Measurements from ENCODE around the gene FAM135A. TPM values are rescaled to one million over a fixed set of nuclear protein-coding genes. Genes with fewer than 3 reads are reported as not detected.
A peak's percentile ranks its signal among the peaks of the same experiment; 100 is the strongest.
"Not testable (repeated sequence)": the region's sequence is repeated elsewhere in the genome, so short reads cannot be mapped to it uniquely, and the experiment has no call there.

Gene FAM135A
- polyA plus RNA-seq, 2 of the 4 experiments (the other 2 are of a cell fraction): 11.3 to 33.6 TPM

- Histone ChIP-seq H3K4me2 (no peak overlapping the region), H3K9me3 (no peaks in the 10 kb centered on the region), H3K27ac (no peak overlapping the region), H3K4me1 (no peaks in the 10 kb centered on the region), H3K4me3 (no peak overlapping the region)
- FAIRE-seq (no peak), ATAC-seq (no peak), DNase-seq (ENCODE audit: low read depth in 1 of 2, low spot score in 1 of 2) (no peak)
- no peak for TF ChIP-seq SMC3 (IDR thresholded peaks at IDR 0.05)
- peak; percentile 53 for TF ChIP-seq MAFK (IDR thresholded peaks at IDR 0.05; ENCODE audit: partially characterized antibody)
- POLR2A ChIA-PET: no interaction called here
- CTCF ChIA-PET: no interaction called here
- WGBS (ENCODE audit: missing lambda C conversion rate): 97% methylated on average over 5 of the region's 5 CpGs
Observed at GRCh38 chr6:70436320-70436719, 23.0 kb downstream of the FAM135A start.

GRCh38 chr6:70445001-70445400, 31.7 kb downstream of the FAM135A start:
- no peaks in the 10 kb centered on the region for H3K4me1 ChIP-seq
- ATAC-seq (no peak), DNase-seq (ENCODE audit: low read depth in 1 of 2, low spot score in 1 of 2) (no peak), FAIRE-seq (no peak)
- no peaks in the 10 kb centered on the region for H3K9me3 ChIP-seq
- POLR2A ChIA-PET: no interaction called here
- TF ChIP-seq ZFP36 (IDR thresholded peaks at IDR 0.05; ENCODE audit: borderline replicate concordance, partially characterized antibody) (no peak), RCOR1 (IDR thresholded peaks at IDR 0.05; ENCODE audit: low read depth, low read length) (no peak), ELK1 (IDR thresholded peaks at IDR 0.05; ENCODE audit: low read depth, low read length) (no peak)
- CTCF ChIA-PET: no interaction called here
- WGBS (ENCODE audit: missing lambda C conversion rate): 83% methylated on average over 2 of the region's 2 CpGs
- no peak overlapping the region for H3K27ac ChIP-seq
- no peak overlapping the region for H3K4me3 ChIP-seq
- H3K4me2 ChIP-seq: no peak overlapping the region

GRCh38 chr6:70447343-70448070, 34.2 kb downstream of the FAM135A start:
- H3K9me3 ChIP-seq; POLR2A ChIA-PET; H3K27ac ChIP-seq; H3K4me1 ChIP-seq; FAIRE-seq; CTCF ChIA-PET; H3K4me2 ChIP-seq; DNase-seq (ENCODE audit: low read depth in 1 of 2, low spot score in 1 of 2); ATAC-seq; H3K4me3 ChIP-seq: not testable (repeated sequence)
- WGBS (ENCODE audit: missing lambda C conversion rate): 97% methylated on average over 13 of the region's 13 CpGs

GRCh38 chr6:70453899-70454298, 40.6 kb downstream of the FAM135A start:
- WGBS (ENCODE audit: missing lambda C conversion rate): 95% methylated on average over 2 of the region's 2 CpGs
- POLR2A ChIA-PET; H3K4me1 ChIP-seq; FAIRE-seq; H3K4me3 ChIP-seq; ATAC-seq; CTCF ChIA-PET; DNase-seq (ENCODE audit: low read depth in 1 of 2, low spot score in 1 of 2); H3K4me2 ChIP-seq; H3K27ac ChIP-seq; H3K9me3 ChIP-seq: not testable (repeated sequence)

- ATAC-seq: no peak
- no peak for DNase-seq (ENCODE audit: low read depth in 1 of 2, low spot score in 1 of 2)
- CTCF ChIA-PET: no interaction called here
Observed at GRCh38 chr6:70456735-70457134, 43.4 kb downstream of the FAM135A start.

GRCh38 chr6:70459235-70459634, 45.9 kb downstream of the FAM135A start:
- no peak overlapping the region for H3K4me3 ChIP-seq
- ChIA-PET POLR2A (no interaction called here), CTCF (no interaction called here)
- no peak for DNase-seq (ENCODE audit: low read depth in 1 of 2, low spot score in 1 of 2)
- H3K9me3 ChIP-seq: no peaks in the 10 kb centered on the region
- no peak overlapping the region for H3K27ac ChIP-seq
- H3K4me2 ChIP-seq: no peak overlapping the region
- ATAC-seq: no peak
- H3K4me1 ChIP-seq: no peaks in the 10 kb centered on the region
- WGBS (ENCODE audit: missing lambda C conversion rate): 87% methylated on average over 2 of the region's 2 CpGs
- TF ChIP-seq REST (IDR thresholded peaks at IDR 0.05) (no peak), MAZ (IDR thresholded peaks at IDR 0.05; ENCODE audit: borderline replicate concordance, low read depth, low read length) (no peak), RARB (CRISPR knock-in tag; IDR thresholded peaks at IDR 0.05) (no peak), ZSCAN20 (CRISPR knock-in tag; IDR thresholded peaks at IDR 0.05) (no peak), FOSB (CRISPR knock-in tag; IDR thresholded peaks at IDR 0.05) (no peak), KDM5A (IDR thresholded peaks at IDR 0.05) (no peak)
- FAIRE-seq: no peak

More at GRCh38 chr6:70456735-70457134, 43.4 kb downstream of the FAM135A start:
- FAIRE-seq: no peak
- 88% methylated on average over 1 of the region's 1 CpG for WGBS (ENCODE audit: missing lambda C conversion rate)
- Histone ChIP-seq H3K4me1 (no peaks in the 10 kb centered on the region), H3K9me3 (no peaks in the 10 kb centered on the region), H3K27ac (no peak overlapping the region), H3K4me2 (no peak overlapping the region), H3K4me3 (no peak overlapping the region)
- POLR2A ChIA-PET: no interaction called here
- TF ChIP-seq CBX8 (IDR thresholded peaks at IDR 0.05) (no peak), RFX5 (IDR thresholded peaks at IDR 0.05) (no peak)

GRCh38 chr6:70459699-70460098, 46.4 kb downstream of the FAM135A start:
- H3K27ac ChIP-seq; ATAC-seq; CTCF ChIA-PET; FAIRE-seq; H3K4me1 ChIP-seq; H3K9me3 ChIP-seq; DNase-seq (ENCODE audit: low read depth in 1 of 2, low spot score in 1 of 2); H3K4me3 ChIP-seq; POLR2A ChIA-PET; H3K4me2 ChIP-seq: not testable (repeated sequence)
- WGBS (ENCODE audit: missing lambda C conversion rate): 95% methylated on average over 14 of the region's 14 CpGs
